Measurements from ENCODE around the gene GPR149.

Gene GPR149

GRCh38 chr3:154428286-154429206, 1.4 kb downstream of the GPR149 start:
- TF ChIP-seq ZNF70 (CRISPR knock-in tag; IDR thresholded peaks at IDR 0.05), result no peak
- TF ChIP-seq ZFP30 (CRISPR knock-in tag; IDR thresholded peaks at IDR 0.05), result no peak
- no peak for TF ChIP-seq POU6F1 (CRISPR knock-in tag; IDR thresholded peaks at IDR 0.05; ENCODE audit: borderline replicate concordance, low read depth)
- TF ChIP-seq RARB (CRISPR knock-in tag; IDR thresholded peaks at IDR 0.05), result no peak
- no peak for TF ChIP-seq ZC3H10 (CRISPR knock-in tag; IDR thresholded peaks at IDR 0.05)
- ATAC-seq, result peak; percentile 78

GRCh38 chr3:154427685-154428285, 2.2 kb downstream of the GPR149 start:
- no peak; the same call in 1 of the 3 replicates for ATAC-seq
- TF ChIP-seq ZNF8 (CRISPR knock-in tag; IDR thresholded peaks at IDR 0.05) (no peak), ZFP3 (CRISPR knock-in tag; IDR thresholded peaks at IDR 0.05) (no peak), ZC3H10 (CRISPR knock-in tag; IDR thresholded peaks at IDR 0.05) (no peak), PPARA (CRISPR knock-in tag; IDR thresholded peaks at IDR 0.05; ENCODE audit: borderline replicate concordance) (no peak)

- ATAC-seq, result no peak
- no peak for TF ChIP-seq CREB5 (CRISPR knock-in tag; IDR thresholded peaks at IDR 0.05; ENCODE audit: low read depth)
- no peak for TF ChIP-seq PATZ1 (CRISPR knock-in tag; IDR thresholded peaks at IDR 0.05; ENCODE audit: borderline replicate concordance)
- TF ChIP-seq TOX (CRISPR knock-in tag; IDR thresholded peaks at IDR 0.05; ENCODE audit: borderline replicate concordance), result no peak
- TF ChIP-seq ISL1 (CRISPR knock-in tag; IDR thresholded peaks at IDR 0.05), result no peak
- TF ChIP-seq ESRRG (CRISPR knock-in tag; IDR thresholded peaks at IDR 0.05), result no peak
- no peak for TF ChIP-seq TSHZ2 (CRISPR knock-in tag; IDR thresholded peaks at IDR 0.05)
- TF ChIP-seq BACH2 (CRISPR knock-in tag; IDR thresholded peaks at IDR 0.05; ENCODE audit: borderline replicate concordance), result no peak
- no peak for TF ChIP-seq CSDC2 (CRISPR knock-in tag; IDR thresholded peaks at IDR 0.05)
- TF ChIP-seq ZFP3 (CRISPR knock-in tag; IDR thresholded peaks at IDR 0.05), result no peak
- TF ChIP-seq PPARA (CRISPR knock-in tag; IDR thresholded peaks at IDR 0.05; ENCODE audit: borderline replicate concordance), result no peak
- TF ChIP-seq ZNF8 (CRISPR knock-in tag; IDR thresholded peaks at IDR 0.05), result no peak
- TF ChIP-seq ZC3H10 (CRISPR knock-in tag; IDR thresholded peaks at IDR 0.05), result no peak
- no peak for TF ChIP-seq TCF4 (CRISPR knock-in tag; IDR thresholded peaks at IDR 0.05; ENCODE audit: borderline replicate concordance)
- TF ChIP-seq ZNF70 (CRISPR knock-in tag; IDR thresholded peaks at IDR 0.05), result no peak
- no peak for TF ChIP-seq OSR1 (CRISPR knock-in tag; IDR thresholded peaks at IDR 0.05)
- no peak for TF ChIP-seq RARB (CRISPR knock-in tag; IDR thresholded peaks at IDR 0.05)
- no peak for TF ChIP-seq CSRNP3 (CRISPR knock-in tag; IDR thresholded peaks at IDR 0.05)
- no peak for TF ChIP-seq ZFP30 (CRISPR knock-in tag; IDR thresholded peaks at IDR 0.05)
Measured at GRCh38 chr3:154422694-154423093, 7.3 kb downstream of the GPR149 start.

Data from SK-N-SH treated with all-trans-retinoic acid at 6 μM for 48 hours (cell line).